ENCODE results near the gene EFNA3. TPM values are rescaled to one million over a fixed set of nuclear protein-coding genes. Genes with fewer than 3 reads are reported as not detected.

Gene EFNA3
- total and polyA plus RNA-seq, 2 donors (not counting 3 experiments of a cell fraction or from before 2014, with no cell fraction given), result 2.2 to 2.5 TPM

- Histone ChIP-seq H3K27ac (ENCODE audit: insufficient read depth, low read depth, low read length) (no peak overlapping the region), H3K9ac (replicated peaks; ENCODE audit: extremely low read depth, insufficient read depth, low read length) (no peak overlapping the region), H3K4me3 (replicated peaks in 1 of 3; ENCODE audit: insufficient read depth in 1 of 3, low read depth in 1 of 3, low read length in 3 of 3) (no peak overlapping the region), H2AFZ (ENCODE audit: low read depth, low read length) (no peak overlapping the region), H3K27me3 (ENCODE audit: control insufficient read depth in 2 of 2, insufficient read depth in 2 of 2, low read length in 2 of 2) (peaks cover 0 to 4% of the 10 kb centered on the region in 2 experiments), H3K9me3 (replicated peaks; ENCODE audit: control insufficient read depth, insufficient read depth, low read length) (no peaks in the 10 kb centered on the region), H4K20me1 (replicated peaks; ENCODE audit: control insufficient read depth, extremely low read depth, insufficient read depth, low read length) (no peaks in the 10 kb centered on the region), H3K36me3 (ENCODE audit: control insufficient read depth in 2 of 2, extremely low read depth in 1 of 2, insufficient read depth in 2 of 2, low read length in 2 of 2) (no peaks in the 10 kb centered on the region), H3K79me2 (ENCODE audit: control insufficient read depth, insufficient read depth, low read length) (no peaks in the 10 kb centered on the region), H3K9me1 (replicated peaks; ENCODE audit: control insufficient read depth, extremely low read depth, insufficient read depth, low read length) (no peaks in the 10 kb centered on the region), H3K4me1 (ENCODE audit: control insufficient read depth, extremely low read depth, insufficient read depth, low read length) (peaks cover 36% of the 10 kb centered on the region), H3K4me2 (ENCODE audit: insufficient read depth, low read length) (no peak overlapping the region)
- no peak for DNase-seq (ENCODE audit: low read depth, low spot score)
- ChIA-PET POLR2A (no interaction called here), CTCF (interaction anchor here (1.5 to 13.1 kb wide), 3 partner anchors 30 to 51 kb away, joined by 3 to 97 read pairs (median 10); partner anchors contain the start of gene KRTCAP2)
- intact Hi-C loops (cut with micrococcal nuclease), result no loop called here
- BruUV-seq (replicated peaks), result no TSS peak
- TF ChIP-seq GATA2 (IDR thresholded peaks at IDR 0.05; ENCODE audit: insufficient read depth, insufficient read length, low read depth, low read length) (no peak), POLR2AphosphoS5 (IDR thresholded peaks at IDR 0.05; ENCODE audit: insufficient read depth, low read depth, low read length) (no peak), EZH2 (IDR thresholded peaks at IDR 0.05; ENCODE audit: borderline replicate concordance, low read depth, low read length, severe bottlenecking) (no peak)
- dilution Hi-C loops (cut with MboI; ENCODE audit: extremely low pct_ligation_motif_present, low sequenced_read_pairs), result no loop called here
- no peak for FAIRE-seq
These were observed 43.7 kb downstream of the EFNA3 start for GRCh38 chr1:155122308-155122707.

- dilution Hi-C loops (cut with MboI; ENCODE audit: extremely low pct_ligation_motif_present, low sequenced_read_pairs) (no loop called here), intact Hi-C loops (cut with micrococcal nuclease) (loop anchor here (1.0 kb wide), 1 partner anchor 30 kb away; no protein-coding TSS in a partner anchor)
- no peaks in the 10 kb centered on the region for H4K20me1 ChIP-seq (replicated peaks; ENCODE audit: control insufficient read depth, extremely low read depth, insufficient read depth, low read length)
- no peak overlapping the region for H3K4me3 ChIP-seq (replicated peaks in 1 of 3; ENCODE audit: insufficient read depth in 1 of 3, low read depth in 1 of 3, low read length in 3 of 3)
- peak overlapping the region; percentile 27 for H3K4me2 ChIP-seq (ENCODE audit: insufficient read depth, low read length)
- peaks cover 42% of the 10 kb centered on the region for H3K4me1 ChIP-seq (ENCODE audit: control insufficient read depth, extremely low read depth, insufficient read depth, low read length)
- H3K9me1 ChIP-seq (replicated peaks; ENCODE audit: control insufficient read depth, extremely low read depth, insufficient read depth, low read length), result no peaks in the 10 kb centered on the region
- DNase-seq (ENCODE audit: low read depth, low spot score) (peak; percentile 91), FAIRE-seq (peak; percentile 69)
- no TSS peak for BruUV-seq (replicated peaks)
- no peaks in the 10 kb centered on the region for H3K36me3 ChIP-seq (ENCODE audit: control insufficient read depth in 2 of 2, extremely low read depth in 1 of 2, insufficient read depth in 2 of 2, low read length in 2 of 2)
- H3K27me3 ChIP-seq (ENCODE audit: control insufficient read depth in 2 of 2, insufficient read depth in 2 of 2, low read length in 2 of 2), result peaks cover 0 to 4% of the 10 kb centered on the region in 2 experiments
- ChIA-PET POLR2A (no interaction called here), CTCF (interaction anchor here (0.7 to 15.5 kb wide), 10 partner anchors 10 to 46 kb away, joined by 3 to 204 read pairs (median 4); partner anchors contain the start of gene SLC50A1)
- H2AFZ ChIP-seq (ENCODE audit: low read depth, low read length), result peak overlapping the region; percentile 40
- no peak for TF ChIP-seq GATA2 (IDR thresholded peaks at IDR 0.05; ENCODE audit: insufficient read depth, insufficient read length, low read depth, low read length)
- peak; percentile 81 for TF ChIP-seq JUN (IDR thresholded peaks at IDR 0.05; ENCODE audit: borderline replicate concordance, insufficient read depth, insufficient read length, low read depth)
- no peak for TF ChIP-seq EZH2 (IDR thresholded peaks at IDR 0.05; ENCODE audit: borderline replicate concordance, low read depth, low read length, severe bottlenecking)
- TF ChIP-seq FOS (IDR thresholded peaks at IDR 0.05; ENCODE audit: borderline replicate concordance, insufficient read depth, low read length), result peak; percentile 43
- no peak for TF ChIP-seq POLR2A (IDR thresholded peaks at IDR 0.05; ENCODE audit: low read depth, low read length)
- H3K79me2 ChIP-seq (ENCODE audit: control insufficient read depth, insufficient read depth, low read length), result peaks cover 7% of the 10 kb centered on the region
- no peaks in the 10 kb centered on the region for H3K9me3 ChIP-seq (replicated peaks; ENCODE audit: control insufficient read depth, insufficient read depth, low read length)
- H3K9ac ChIP-seq (replicated peaks; ENCODE audit: extremely low read depth, insufficient read depth, low read length), result peak overlapping the region; percentile 59
- H3K27ac ChIP-seq (ENCODE audit: insufficient read depth, low read depth, low read length), result peak overlapping the region; percentile 90
These were observed 45.2 kb downstream of the EFNA3 start for GRCh38 chr1:155123801-155124200.

All from endothelial cell of umbilical vein (primary cell).